GM18870 (cell line): ENCODE data around the gene TMEM62.

ENCODE experiments used
- ATAC-seq: cut with Tn5 transposase; IDR thresholded peaks from one replicate; pipeline ENCODE4 v1.9.1; 2021; ENCODE audit warnings: moderate library complexity; ENCODE audit not compliant: unreplicated experiment

Gene TMEM62

GRCh38 chr15:43133430-43134156, at the start of gene TMEM62:
Gene TMEM62, plus strand, starts transcription at chr15:43133586. Its CDS starts 217 bp downstream, at chr15:43133803.
- peak; percentile 80 for ATAC-seq

DNA sequence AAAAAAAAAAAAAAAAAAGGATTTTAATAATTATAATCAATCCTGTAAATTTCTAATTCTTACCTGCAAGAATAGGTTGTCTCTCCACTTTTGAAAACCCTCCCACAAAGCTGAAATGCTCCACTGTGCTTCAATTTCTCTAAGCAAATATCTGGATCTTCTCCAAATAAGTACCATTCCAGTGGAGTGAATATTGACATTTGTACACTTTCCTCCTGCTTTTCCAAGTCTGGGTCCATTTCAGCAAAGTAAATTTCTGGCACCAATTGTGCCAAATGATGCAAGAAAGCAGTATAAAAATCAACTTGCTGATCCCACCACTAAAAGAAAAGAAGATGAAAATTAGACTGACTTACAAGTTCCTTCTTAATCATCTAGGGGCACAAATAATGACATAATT, 47.5 kb upstream of the TMEM62 start:
- ATAC-seq: no peak

DNA sequence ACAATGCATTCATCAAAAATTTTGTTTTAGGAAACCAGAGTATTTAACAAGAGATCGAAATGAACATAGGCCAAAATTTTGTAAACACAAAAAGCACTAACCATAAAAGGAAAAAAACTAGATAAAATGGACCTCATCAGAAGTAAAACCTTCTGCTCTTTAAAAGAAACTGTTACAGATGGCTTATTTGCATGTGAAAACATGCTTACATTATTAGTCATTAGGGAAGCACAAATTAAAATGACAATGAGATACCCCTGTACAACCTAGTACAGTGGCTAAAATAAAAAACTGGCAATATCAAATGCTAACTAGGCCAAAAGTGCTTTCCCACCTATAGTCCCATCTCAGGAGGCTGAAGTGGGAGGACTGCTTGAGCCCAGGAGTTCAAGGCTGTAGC, 46.8 kb upstream of the TMEM62 start:
- ATAC-seq: no peak

DNA sequence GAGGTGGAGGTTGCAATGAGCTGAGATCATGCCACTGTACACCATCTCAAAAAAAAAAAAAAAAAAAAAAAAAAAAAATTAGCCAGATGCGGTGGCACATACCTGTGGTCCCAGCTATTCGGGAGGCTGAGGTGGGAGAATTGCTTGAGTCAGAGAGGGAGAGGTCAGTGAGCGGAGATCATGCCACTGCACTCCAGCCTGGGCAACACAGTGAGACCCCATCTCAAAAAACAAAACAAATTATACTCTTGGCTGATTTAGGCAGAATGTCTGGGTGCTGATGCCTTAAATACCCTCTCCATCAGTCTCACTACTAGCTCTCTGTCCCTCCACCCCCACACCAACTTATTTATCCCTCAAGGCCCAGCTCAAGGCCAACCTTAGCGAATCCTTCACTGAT, 41.5 kb upstream of the TMEM62 start:
- no peak for ATAC-seq

DNA sequence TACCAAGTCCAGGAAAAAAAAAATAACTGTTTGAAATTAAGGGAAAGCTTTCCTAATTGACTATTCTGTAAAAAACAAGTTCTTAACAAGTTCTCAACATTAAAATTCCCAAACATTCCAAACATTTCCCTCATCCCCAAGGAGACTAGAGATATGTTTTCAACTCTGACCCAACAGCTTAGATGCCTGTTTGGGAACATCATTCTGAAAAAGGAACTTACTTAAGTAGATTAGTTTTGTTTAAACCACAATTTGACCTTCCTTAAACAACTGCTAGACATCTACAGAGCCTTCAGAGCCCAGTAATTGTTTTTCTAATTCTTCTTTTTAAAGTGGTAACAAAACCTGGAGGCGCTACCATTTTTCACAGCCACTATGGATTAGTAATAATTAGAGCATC, 40.4 kb upstream of the TMEM62 start:
- ATAC-seq: no peak

DNA sequence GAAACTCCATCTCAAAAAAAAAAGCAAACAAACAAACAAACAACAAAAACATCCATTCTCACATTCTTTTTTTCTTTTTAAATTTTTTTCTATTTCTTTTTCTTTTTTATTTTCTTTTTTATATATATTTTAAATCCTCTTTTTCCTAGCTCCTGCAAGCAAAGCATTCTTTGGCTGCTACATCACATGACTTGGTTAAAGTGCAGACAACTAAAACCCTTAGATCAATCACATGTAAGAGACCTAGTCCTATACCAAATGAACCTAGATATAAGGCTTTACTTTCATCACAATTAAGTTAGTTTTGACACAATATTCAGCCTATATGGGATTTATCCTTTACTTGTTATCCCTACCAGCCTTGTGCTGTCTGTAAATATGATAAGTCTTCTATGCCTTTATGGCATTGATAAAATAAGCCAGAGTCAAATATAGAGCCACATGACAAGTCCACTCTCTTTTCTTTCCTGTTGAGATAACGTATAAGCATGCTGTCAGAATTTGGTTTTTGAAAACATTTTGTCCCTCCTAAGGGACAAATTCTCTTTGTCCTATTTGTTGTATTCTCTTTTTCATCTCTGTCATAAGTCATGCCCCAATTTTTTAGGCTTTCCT, 38.9 kb upstream of the TMEM62 start:
- no peak for ATAC-seq

- no peak for ATAC-seq
These were observed 38.1 kb upstream of the TMEM62 start for GRCh38 chr15:43095243-43095642.

DNA sequence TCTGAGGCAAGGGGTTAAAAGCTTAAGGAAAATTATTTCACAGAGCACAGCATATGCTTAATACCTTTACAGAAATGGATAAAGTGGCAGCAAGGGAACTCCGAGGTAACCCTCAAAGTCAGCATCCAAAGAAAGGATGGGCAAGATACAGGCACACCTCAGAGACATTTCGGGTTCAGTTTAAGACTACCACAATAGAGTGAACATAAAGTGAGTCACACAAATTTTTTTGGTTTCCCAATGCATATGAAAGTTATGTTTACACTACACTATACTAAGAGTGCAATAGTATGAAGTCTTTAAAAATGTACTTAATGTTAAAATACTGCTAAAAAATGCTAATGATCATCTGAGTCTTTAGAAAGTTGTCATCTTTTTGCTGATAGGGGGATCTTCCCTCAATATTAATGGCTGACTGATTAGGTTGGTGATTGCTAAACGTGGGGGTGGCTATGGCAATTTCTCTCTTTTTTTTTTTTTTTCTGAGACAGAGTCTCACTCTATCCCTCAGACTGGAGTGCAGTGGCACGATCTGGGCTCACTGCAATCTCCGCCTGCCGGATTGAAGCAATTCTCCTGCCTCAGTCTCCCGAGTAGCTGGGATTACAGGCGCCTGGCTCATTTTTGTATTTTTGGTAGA, 37.6 kb upstream of the TMEM62 start:
- ATAC-seq: no peak

GRCh38 chr15:43096411-43096810, 37.0 kb upstream of the TMEM62 start:
- no peak for ATAC-seq

- no peak for ATAC-seq
These were observed 34.1 kb upstream of the TMEM62 start for GRCh38 chr15:43099105-43099845.

GRCh38 chr15:43100971-43101370, 32.4 kb upstream of the TMEM62 start:
- ATAC-seq: no peak

DNA sequence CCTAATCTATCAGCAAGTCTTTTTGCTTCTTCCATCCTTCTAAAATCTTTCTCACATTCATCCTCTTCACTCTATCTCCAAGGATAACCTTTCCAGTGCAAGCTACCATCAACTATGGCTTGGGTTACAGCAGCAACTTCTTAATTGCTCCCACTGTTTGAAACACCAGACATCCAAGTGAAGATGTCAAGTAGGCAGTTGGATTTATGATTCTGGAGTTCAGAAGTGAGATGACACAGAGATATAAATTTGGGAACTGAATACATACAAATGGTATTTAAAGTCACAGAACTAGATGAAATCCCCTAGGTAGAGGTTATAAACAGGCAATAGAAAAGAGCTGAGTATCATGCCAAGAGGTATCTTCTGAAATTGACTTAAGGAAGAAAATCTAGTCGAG, 31.2 kb upstream of the TMEM62 start:
- ATAC-seq: no peak

- ATAC-seq: no peak
These were observed 29.5 kb upstream of the TMEM62 start for GRCh38 chr15:43103907-43104306.

DNA sequence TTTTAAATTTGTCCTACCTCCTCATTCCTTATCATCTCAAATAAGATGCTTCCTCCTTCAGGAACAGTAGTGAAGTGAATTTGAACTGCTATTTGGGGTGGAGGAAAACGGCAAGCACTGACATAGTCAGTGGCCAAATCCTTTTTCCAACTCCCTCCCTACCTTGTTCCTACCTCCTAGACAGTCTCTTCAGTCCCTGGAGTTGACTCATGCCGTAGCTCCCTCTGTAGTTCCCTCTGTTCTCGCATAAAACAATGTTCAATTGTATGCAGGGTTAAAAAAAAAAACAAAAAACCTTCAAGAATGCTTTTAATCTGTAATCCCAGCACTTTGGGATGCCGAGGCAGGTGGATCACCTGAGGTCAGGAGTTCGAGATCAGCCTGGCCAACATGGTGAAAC, 29.0 kb upstream of the TMEM62 start:
- no peak for ATAC-seq

- peak; percentile 9 for ATAC-seq
These were observed 28.2 kb upstream of the TMEM62 start for GRCh38 chr15:43105077-43105736.

GRCh38 chr15:43105778-43106485, 27.5 kb upstream of the TMEM62 start, which contains the start of gene UBR1:
Gene UBR1, minus strand, starts transcription at chr15:43106038. Its CDS starts 16 bp downstream, at chr15:43106022.
- ATAC-seq: peak; percentile 69

DNA sequence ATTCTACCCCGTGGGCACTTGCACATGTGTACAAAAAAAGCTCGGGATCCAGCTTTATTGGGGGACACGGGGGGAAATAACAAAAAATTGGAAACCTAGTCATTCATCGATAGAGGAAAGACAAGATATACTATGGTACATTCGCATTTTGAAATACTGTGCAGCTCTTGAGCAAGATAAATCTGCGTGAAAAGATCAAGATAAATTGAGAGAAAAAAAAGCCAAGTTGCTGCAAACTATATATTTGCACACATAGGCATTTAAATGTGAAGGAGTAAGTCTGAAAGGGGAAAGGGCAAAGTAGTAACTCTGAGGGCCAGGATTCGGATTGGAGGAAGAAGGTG, 26.9 kb upstream of the TMEM62 start:
- ATAC-seq: no peak

GRCh38 chr15:43107751-43108150, 25.6 kb upstream of the TMEM62 start:
- no peak for ATAC-seq

- no peak for ATAC-seq
These were observed 22.0 kb upstream of the TMEM62 start for GRCh38 chr15:43111354-43111753.

DNA sequence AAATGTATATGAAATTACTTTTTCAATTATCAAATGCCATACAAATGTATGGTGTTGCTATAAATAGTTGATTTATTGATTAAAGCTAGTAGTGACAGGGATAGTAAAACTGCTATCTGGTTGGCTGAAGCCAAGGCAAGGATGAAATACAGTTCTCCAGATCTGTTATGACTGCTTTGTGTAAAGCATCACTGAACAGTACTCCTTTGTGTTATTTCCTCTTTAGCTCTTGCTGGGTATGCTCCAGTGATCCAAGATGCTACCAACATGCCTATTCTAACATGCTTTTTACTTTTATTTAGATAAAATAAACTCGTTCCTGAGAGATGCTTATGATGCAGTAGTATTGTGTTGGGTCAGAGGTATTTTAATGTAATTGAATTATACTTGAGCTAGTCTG, 15.1 kb upstream of the TMEM62 start:
- no peak for ATAC-seq
